ENCODE data around the gene EPN1. TPM values are rescaled to one million over a fixed set of nuclear protein-coding genes. Genes with fewer than 3 reads are reported as not detected.

The EPN1 gene
- polyA plus RNA-seq, 1 donor (not counting 4 experiments of a cell fraction or from before 2014, with no cell fraction given): 23.3 TPM

- Histone ChIP-seq H4K20me1 (ENCODE audit: control insufficient read depth, extremely low read depth, insufficient read depth, low read length) (no peaks in the 10 kb centered on the region), H2AFZ (ENCODE audit: control insufficient read depth, low read length) (no peak overlapping the region)
Observed at GRCh38 chr19:55705972-55706371, 30.9 kb downstream of the EPN1 start.

GRCh38 chr19:55711719-55712118, 36.7 kb downstream of the EPN1 start:
- H4K20me1 ChIP-seq (ENCODE audit: control insufficient read depth, extremely low read depth, insufficient read depth, low read length): no peaks in the 10 kb centered on the region
- H3K4me1 ChIP-seq (ENCODE audit: control insufficient read depth, extremely low read depth, insufficient read depth, low read length): no peaks in the 10 kb centered on the region
- FAIRE-seq: no peak
- H3K36me3 ChIP-seq (ENCODE audit: control insufficient read depth in 2 of 2, extremely low read depth in 1 of 2, insufficient read depth in 2 of 2, low read length in 2 of 2): no peaks in the 10 kb centered on the region
- no peak overlapping the region for H3K27ac ChIP-seq (ENCODE audit: control insufficient read depth, insufficient read depth, low read length)
- no peaks in the 10 kb centered on the region for H3K9me3 ChIP-seq (ENCODE audit: control insufficient read depth, low read depth, low read length)
- no peak for DNase-seq (ENCODE audit: low read depth, low spot score)
- no peak overlapping the region for H2AFZ ChIP-seq (ENCODE audit: control insufficient read depth, low read length)
- no peak overlapping the region for H3K4me2 ChIP-seq (ENCODE audit: control insufficient read depth, extremely low read depth, insufficient read depth, low read depth, low read length)
- no peak overlapping the region for H3K4me3 ChIP-seq (ENCODE audit: control insufficient read depth in 2 of 3, extremely low read depth in 1 of 3, insufficient read depth in 2 of 3, low read depth in 1 of 3, low read length in 3 of 3)
- no peaks in the 10 kb centered on the region for H3K27me3 ChIP-seq (ENCODE audit: control insufficient read depth, extremely low read depth, insufficient read depth, low read length)
- H3K9ac ChIP-seq (ENCODE audit: control insufficient read depth, extremely low read depth, insufficient read depth, low read length): no peak overlapping the region
- dilution Hi-C loops (cut with MboI; ENCODE audit: extremely low pct_ligation_motif_present, low sequenced_read_pairs): no loop called here
- no peaks in the 10 kb centered on the region for H3K9me1 ChIP-seq (ENCODE audit: control insufficient read depth, extremely low read depth, insufficient read depth, low read length)
- H3K79me2 ChIP-seq (ENCODE audit: control insufficient read depth, insufficient read depth, low read length): no peaks in the 10 kb centered on the region
- TF ChIP-seq CTCF (optimal IDR thresholded peaks at IDR 0.05 in 1 of 3, IDR thresholded peaks at IDR 0.05 in 1 of 3, conservative IDR thresholded peaks at IDR 0.05 in 1 of 3; ENCODE audit: extremely low read depth in 1 of 3, insufficient read depth in 2 of 3, low read length in 3 of 3) (no peak), EZH2 (IDR thresholded peaks at IDR 0.05; ENCODE audit: low read length) (no peak)

More at GRCh38 chr19:55705972-55706371, 30.9 kb downstream of the EPN1 start:
- Histone ChIP-seq H3K27me3 (ENCODE audit: control insufficient read depth, extremely low read depth, insufficient read depth, low read length) (no peaks in the 10 kb centered on the region), H3K4me3 (ENCODE audit: control insufficient read depth in 2 of 3, extremely low read depth in 1 of 3, insufficient read depth in 2 of 3, low read depth in 1 of 3, low read length in 3 of 3) (no peak overlapping the region), H3K9me1 (ENCODE audit: control insufficient read depth, extremely low read depth, insufficient read depth, low read length) (no peaks in the 10 kb centered on the region), H3K36me3 (ENCODE audit: control insufficient read depth in 2 of 2, extremely low read depth in 1 of 2, insufficient read depth in 2 of 2, low read length in 2 of 2) (peaks cover 3 to 7% of the 10 kb centered on the region in 2 experiments), H3K27ac (ENCODE audit: control insufficient read depth, insufficient read depth, low read length) (no peak overlapping the region), H3K4me2 (ENCODE audit: control insufficient read depth, extremely low read depth, insufficient read depth, low read depth, low read length) (no peak overlapping the region), H3K4me1 (ENCODE audit: control insufficient read depth, extremely low read depth, insufficient read depth, low read length) (no peaks in the 10 kb centered on the region), H3K9me3 (ENCODE audit: control insufficient read depth, low read depth, low read length) (no peaks in the 10 kb centered on the region), H3K79me2 (ENCODE audit: control insufficient read depth, insufficient read depth, low read length) (no peaks in the 10 kb centered on the region), H3K9ac (ENCODE audit: control insufficient read depth, extremely low read depth, insufficient read depth, low read length) (no peak overlapping the region)
- FAIRE-seq: no peak
- DNase-seq (ENCODE audit: low read depth, low spot score): no peak
- TF ChIP-seq EZH2 (IDR thresholded peaks at IDR 0.05; ENCODE audit: low read length) (no peak), CTCF (optimal IDR thresholded peaks at IDR 0.05 in 1 of 3, IDR thresholded peaks at IDR 0.05 in 1 of 3, conservative IDR thresholded peaks at IDR 0.05 in 1 of 3; ENCODE audit: extremely low read depth in 1 of 3, insufficient read depth in 2 of 3, low read length in 3 of 3) (no peak)
- dilution Hi-C loops (cut with MboI; ENCODE audit: extremely low pct_ligation_motif_present, low sequenced_read_pairs): no loop called here
